Brain pericyte (primary cell): ENCODE measurements around the gene SEH1L.
"Not testable (repeated sequence)": the region's sequence is repeated elsewhere in the genome, so short reads cannot be mapped to it uniquely, and the experiment has no call there.

Experiments
- DNase-seq: peaks from one replicate; pipeline ENCODE4 v3.0.0-alpha.2; 2012; ENCODE audit warnings: low read depth, low spot score

SEH1L gene, protein sequence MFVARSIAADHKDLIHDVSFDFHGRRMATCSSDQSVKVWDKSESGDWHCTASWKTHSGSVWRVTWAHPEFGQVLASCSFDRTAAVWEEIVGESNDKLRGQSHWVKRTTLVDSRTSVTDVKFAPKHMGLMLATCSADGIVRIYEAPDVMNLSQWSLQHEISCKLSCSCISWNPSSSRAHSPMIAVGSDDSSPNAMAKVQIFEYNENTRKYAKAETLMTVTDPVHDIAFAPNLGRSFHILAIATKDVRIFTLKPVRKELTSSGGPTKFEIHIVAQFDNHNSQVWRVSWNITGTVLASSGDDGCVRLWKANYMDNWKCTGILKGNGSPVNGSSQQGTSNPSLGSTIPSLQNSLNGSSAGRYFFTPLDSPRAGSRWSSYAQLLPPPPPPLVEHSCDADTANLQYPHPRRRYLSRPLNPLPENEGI

DNA sequence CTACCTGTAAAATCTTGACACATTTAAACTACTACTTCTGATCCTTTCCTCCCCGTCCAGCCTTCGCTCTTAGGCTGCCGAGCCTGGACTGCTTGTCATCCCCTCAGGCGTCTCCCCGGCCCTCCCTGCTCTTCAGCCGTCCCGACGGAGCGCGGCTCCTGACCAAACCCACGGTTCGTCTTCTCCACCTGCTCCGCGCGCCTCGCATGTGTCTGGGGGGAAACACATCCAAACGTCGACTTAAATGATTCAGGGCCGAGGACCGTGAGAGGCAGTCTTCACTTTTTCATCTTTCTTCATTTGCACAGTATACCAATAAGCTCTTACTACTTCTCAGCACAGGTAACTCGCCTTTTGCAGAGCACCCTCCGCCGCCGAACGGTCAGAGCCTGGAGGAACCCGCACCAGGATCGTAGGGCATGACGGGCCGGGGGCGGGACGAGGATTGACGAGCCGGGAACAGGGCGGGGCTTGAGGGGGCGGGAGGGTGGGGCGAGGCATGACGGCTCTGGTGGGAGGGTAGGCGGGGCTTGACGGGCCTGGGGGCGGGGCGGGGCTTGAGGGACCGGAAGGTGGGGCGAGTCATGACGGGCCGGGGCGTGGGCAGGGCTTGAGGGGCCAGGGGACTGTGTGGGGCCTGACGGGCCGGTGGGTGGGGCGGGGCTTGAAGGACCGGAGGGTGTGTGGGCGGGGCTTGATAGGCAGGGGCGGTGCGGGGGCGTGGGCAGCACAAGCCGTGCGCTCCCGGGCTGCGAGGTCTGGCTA is at the start of gene SEH1L:
SEH1L (plus strand) TSS at position 727 of the 765 bp plus-strand sequence. CDS start 111 bp downstream, outside the sequence.
- peak; percentile 92 for DNase-seq

DNA sequence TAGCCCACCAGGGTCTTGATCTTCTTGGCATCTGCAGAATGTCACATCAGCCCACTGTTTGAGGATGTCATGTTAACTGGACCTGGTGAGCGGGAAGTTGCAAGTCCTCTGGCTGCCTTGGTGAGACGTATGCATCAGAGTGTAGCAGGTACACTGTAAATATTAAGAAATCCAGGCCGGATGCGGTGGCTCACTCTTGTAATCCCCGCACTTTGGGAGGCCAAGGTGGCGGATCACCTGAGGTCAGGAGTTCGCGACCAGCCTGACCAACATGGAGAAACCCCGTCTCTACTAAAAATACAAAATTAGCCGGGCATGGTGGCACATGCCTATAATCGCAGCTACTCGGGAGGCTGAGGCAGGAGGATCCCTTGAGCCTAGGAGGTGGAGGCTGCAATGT is 46.6 kb upstream of the SEH1L start:
- DNase-seq = not testable (repeated sequence)

DNA sequence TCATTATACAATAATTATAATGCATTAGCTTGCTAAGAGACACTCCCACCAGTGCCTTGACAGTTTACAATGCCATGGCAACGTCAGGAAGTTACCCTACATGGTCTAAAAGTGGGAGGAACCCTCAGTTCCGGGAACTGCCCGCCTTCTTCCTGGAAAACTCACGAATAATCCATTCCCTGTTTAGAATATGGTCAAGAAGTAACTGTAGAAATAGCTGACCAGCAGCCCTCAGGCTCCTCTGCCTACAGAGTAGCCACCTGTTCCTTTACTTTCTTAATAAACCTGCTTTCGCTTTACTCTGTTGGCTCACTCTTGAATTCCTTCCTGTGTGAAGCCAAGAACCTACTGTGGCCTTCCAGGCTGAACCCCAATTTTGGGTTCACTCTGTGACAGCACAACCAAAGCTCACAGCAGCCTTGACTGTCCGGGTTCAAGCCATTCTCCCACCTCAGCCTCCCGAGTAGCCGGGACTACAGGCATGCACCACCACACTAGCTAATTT is 43.7 kb upstream of the SEH1L start:
- no peak for DNase-seq

DNA sequence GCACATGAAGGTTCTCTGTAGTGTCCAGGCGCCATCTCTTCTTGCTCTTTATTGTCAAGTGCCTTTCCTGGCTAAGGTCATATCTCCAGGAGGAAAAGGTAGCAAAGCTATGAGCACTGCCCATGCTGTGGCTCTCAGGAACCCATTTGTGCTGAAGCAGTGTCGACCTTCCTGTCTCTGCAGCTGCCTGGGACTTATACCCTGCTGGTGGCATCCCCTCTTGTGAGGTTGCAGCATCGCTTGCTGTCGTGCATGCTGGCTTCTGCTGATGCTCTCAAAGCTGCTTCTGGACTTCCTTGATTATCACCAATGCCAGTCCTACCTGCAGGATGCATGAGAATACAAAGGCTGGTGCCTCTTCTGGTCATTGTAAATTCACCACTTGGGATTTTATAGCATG is 41.7 kb upstream of the SEH1L start:
- no peak for DNase-seq

DNA sequence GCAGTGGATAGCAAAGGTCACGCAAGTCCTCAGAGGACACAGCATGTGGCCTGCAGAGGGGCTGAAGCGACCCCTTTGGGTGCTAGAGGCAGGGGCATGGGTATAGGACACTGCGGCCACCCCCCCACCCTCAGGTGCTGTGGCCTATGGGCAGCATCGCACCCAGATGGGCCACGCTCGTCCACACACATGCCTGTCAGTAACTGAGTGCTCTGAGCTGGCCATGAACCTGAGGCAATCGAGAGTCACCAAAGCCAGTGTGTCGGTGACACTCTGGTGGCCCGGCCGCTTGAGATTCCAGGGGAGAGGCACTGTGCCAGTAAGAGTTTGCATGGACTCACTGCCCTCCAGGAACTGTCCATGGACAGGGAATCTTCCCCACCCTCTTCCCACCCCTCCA is 41.0 kb upstream of the SEH1L start:
- DNase-seq = no peak

DNA sequence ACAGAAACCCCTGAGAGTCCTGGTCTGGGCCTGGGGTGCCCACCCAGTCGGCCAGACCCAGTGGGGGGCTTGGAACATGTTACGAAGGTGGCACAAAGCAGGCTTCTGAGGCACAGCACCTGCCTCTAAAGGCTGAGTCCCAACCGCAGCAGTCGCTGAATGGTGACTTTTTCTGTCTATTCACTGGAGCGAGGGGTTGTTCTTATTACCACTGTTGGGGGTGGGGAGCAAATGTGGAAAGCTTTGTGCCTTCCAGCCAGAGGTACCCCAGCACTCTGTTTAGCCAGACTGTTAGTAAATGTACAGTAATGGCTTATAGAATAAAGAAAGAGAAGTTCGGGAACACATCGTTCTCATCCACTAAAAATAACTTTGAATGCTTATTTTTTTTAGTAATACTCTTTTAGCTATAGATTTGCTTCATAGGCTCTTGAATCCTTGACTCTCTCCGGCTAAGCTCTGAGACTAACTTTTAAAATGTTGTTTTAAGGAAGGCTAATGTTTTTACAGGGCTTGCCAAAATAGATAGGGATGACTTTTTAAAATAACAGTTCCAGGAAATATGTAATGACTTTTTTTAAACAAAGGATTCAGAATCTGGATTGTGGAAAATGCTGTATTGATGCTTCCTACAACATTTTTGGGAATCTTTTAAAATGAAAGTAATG is 40.4 kb upstream of the SEH1L start:
- peak; percentile 66 for DNase-seq

DNA sequence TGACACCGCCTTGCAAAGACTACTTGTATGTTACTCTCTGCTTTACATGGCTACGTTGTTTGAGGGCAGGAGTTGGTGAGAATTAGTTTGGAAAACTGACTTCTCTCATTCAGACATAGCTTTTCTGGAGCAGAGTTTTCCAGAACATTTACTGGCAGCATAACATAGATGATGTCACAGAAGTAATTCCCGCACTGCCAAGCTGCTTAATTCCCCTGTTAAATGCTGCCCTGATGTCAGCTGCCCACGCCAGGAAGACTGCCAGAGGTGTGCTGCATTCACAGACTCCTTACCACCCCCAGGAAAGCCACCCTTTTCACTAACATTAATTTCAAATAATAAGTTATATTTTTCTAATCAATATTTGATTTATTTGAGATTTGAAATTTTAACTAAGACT is 39.1 kb upstream of the SEH1L start:
- DNase-seq = no peak

DNA sequence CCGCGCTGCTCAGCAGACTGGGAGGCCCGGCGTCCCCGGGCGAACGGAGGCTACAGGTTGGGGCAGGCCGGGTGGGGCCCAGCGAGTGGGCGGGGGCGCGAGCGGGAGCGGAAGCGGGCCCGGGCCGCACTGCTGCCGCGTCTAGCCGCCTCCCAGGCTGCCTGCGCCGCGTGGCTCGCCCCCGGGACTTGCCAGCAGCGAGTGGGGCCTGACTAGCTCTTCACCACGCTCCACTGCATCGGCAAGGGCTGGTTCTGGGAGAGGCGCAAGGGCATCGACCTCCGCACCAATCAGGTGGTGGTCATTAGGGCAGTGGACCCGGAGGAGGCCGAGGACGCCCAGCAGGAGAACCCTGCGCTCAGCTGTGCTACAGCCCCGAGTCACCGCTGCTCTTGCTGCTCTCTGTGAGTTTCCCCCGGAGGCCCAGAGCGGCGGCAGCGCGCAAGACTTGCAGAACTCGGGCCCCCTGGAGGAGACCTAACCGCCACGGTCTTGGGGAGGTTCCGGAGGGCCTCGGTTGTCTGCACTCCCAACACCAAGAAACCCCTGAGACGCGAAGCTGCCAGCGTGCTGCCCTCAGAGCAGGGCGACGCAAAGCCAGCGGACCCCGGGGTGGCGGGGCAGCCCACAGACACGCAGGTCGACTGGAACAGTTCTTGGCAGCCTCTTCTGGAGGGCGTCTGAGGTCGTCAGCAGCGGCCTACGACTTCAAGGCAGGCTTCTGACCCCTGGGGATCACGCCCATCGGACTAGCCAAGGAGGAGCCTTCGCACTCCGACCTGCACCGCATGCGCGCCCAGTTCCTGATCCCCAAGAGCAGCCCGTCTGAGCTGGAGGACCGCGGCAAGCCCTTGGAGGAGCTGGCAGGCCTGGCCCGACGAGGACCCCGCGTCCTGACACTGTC is 36.5 kb upstream of the SEH1L start:
- no peak for DNase-seq

DNA sequence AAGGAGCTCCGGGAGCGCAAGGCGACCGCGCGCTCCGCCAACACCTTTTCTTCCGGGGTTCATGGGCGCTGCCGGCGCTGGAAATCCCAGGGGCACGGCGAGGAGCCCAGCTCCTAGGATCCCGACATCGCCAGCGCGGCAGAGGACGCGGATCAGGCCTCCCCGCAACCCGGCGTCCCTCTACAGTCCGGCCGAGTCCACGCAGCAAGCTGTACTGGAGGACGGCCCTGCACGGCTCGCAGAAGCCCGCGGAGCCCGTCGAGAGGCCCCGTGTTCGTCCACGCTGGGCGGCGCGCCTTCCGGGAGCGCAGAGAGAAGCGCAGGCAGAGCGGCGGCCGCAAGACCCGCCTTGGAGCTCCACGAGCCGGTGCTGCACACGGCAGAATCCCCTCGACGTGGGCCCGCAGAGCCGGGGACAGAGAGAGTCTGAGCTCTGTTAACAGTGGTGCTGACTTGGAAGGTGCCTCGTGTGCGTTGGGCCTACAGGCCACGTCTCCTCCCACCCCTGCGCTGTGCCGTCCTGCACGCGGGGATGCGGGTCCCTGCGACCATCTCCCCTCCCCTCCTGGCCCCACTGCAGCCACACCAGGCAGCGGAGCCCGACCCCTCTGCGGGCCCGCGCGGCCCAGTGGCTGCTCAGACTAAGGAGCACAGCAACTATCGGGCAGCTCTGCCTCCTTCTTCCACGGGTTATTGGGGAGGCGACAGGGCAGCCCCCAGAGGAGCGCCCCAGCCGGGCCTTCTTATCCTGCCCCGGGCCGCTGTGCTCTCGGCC is 35.7 kb upstream of the SEH1L start:
- DNase-seq = no peak

DNA sequence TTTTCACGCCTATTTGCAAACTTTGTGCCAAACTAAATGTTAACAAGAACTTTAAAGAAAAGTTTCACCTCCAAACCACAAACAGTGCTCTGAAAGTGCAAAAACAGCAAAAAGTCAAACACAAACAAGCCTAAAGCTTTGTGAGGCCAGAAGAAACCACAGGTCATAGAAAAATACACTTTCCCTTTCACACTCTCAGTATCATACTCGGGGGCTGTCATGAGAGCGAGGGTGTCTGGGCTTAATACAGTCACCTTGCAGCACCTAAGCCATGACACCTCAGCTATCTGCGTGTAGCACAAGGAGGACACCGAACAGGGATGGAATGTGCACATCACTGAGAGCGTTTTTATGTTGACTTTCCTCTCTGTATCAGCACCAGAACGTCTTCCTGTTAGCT is 26.6 kb upstream of the SEH1L start:
- no peak for DNase-seq

DNA sequence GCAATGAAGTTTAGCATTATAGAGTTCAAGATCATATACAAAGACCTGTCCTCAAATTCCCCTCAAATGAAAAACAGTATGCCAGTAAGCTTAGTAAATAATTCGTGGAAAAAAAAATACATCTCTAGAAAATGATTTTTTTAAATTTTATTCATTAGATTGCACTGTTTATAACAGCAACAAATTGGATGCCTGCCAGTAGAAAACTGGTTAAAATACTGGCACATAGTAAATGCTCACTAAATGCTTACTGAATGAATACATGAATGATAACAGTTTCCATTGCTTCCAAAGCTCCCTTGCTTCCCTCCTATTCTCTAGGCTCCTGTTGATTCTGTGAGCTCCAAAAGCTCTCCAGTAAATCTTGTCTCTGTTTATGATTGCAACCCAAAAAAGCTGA is 25.5 kb upstream of the SEH1L start:
- DNase-seq = no peak

DNA sequence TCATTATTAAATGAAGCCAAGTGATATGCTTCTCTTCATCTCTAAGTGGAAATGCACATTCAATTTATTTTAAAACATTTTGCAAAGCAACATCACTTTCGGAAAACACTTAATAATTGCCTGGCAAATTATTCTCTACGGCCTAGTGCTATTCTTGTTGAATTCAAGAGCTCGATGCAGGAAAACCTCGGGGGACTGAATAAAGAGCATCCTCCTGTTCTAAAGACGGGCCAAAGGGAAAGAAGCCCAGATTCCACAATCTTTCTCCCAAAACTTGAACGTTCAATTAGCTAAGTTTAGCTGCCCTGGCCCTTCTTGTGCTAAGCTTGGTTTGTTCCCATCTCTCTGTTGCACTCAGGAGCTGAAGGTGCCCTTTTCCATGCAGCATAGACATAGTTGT is 23.2 kb upstream of the SEH1L start:
- DNase-seq = no peak

DNA sequence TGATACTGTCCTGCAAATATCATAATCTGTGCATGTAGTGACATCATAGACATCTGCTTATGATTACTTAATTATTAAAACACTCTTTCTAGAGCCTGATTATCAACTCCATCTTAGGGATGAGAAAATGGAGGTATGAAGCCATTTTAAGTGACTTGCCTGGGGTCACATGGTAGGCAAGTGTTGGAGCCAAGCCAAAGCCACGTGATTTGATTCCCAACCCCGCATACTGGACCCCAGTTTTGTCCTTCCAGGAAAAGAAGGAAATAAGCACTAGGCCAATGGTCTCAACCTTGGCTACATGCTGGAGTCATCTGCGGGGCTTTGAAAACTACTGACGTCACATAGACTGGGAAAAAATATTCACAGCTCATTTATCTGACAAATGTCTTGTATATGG is 19.6 kb upstream of the SEH1L start:
- DNase-seq = no peak

DNA sequence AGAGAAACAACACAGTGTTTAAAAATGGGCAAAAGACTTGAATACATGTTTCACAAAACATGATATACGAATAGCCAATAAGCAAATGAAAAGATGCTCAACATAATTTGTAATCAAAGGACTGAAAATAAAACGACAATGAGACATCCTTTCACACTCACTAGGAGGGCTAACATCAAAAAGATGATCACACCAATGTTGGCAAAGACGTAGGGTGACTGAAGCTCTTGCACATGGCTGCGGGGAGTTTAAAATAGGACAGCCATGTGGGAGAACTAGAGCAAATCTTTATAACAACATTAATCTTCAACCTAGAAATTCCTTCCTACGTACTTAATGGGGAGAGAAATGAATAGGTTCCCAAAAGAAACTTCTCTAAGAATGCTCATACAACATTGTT is 19.2 kb upstream of the SEH1L start:
- DNase-seq = no peak

DNA sequence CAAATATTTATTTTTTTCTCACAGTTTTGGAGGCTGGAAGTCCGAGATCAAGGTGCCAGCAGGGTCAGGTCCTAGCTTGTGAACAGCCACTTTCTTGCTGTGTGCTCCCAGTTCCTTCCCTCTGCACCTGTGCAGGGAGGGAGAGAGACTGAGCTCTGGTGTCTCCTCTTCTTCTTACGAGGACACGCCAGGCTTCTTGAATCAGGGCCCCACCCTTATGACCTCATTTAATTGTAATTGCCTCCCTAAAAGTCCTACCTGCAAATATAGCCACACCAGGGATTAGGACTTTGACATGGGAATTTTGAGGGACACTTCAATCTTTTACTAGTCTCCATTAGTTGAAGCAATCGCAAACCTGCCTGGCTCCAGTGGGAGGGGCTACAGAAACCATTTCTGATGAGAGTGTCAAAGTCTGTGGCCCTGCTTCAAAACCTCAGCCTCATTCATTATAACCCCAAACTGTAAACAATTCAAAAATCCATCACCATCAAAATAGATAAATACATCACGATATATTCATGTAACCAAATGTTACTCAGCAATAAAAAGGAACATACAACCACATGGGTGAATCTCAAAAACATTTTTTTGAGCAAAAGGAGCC is 18.2 kb upstream of the SEH1L start:
- no peak for DNase-seq

DNA sequence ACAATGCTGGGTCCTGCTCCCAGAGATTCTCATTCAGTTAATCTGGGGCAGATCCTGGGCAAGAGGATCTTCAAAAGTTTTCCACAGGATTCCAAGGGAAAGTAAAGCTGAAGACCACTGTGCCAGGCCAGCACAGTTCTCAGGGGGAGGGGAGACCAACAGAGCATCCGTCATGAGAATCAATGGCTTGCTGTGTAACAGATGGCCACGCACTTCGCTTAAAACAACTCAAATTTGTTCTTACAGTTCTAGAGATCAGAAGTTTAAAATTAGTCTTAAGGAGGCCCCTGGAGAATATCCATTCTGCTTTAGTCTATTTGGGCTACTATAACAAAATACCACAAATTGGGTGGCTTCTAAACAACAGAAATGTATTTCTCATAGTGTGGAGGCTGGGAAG is 17.4 kb upstream of the SEH1L start:
- DNase-seq = no peak

DNA sequence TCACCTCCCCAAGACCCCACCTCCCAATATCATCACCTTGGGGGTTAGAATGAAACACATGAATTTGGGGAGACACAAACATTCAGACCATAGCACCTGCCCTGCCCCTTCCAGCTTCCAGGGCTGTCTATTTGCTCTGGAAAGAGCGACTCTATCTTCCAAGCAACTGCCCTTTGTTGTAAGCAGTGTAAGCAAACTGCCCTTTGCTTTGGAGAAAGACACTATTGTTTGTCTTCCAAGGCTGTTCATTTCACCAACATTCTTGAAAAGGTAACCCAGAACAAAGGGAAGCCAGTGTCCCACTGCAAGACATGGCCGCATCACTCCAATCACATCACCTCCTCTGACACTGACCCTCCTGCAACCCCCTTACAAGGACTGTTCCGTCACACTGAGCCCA is 16.9 kb upstream of the SEH1L start:
- no peak for DNase-seq

DNA sequence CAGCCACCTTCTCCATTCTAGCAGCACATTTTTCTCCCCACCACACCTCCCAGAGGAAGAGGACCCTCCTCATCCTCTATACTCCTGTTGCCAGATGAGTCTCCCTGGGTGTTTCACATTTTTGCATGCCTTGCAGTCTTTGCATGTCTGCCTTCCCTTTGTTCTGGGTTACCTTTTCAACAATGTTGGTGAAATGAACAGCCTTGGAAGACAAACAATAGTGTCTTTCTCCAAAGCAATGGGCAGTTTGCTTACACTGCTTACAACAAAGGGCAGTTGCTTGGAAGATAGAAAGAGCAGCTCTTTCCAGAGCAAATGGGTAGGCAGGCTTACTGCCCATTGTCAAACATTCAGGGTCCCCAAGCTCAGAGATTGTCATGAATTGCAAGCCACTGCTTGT is 14.5 kb upstream of the SEH1L start:
- no peak for DNase-seq

DNA sequence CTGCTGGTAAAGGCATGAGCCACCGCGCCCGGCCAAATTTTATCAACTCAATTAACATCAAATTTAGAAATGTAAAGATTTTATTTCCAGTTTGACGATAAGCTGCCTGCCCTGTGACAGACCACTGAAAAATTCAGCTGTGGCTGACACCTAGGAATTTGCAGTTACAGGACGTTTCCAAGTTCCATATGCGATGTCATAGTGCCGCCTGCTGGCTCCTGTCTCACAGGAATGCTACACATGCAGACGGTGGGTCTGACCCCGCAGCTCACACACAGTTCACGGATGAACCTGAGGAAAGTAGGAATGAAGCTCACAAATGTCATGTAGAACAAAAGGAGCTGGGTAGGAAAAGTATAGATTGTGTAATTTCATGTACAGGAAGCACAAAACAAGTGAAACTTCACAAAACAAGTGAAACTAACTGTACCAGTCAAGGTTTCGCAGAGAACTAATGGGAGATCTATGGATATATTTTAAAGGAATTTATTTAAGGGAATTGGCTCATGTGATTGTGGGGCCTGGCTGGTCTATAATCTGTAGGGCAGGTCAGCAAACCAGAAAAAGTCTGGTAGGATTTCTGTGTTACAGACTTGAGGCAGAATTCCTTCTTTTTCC is 13.2 kb upstream of the SEH1L start:
- DNase-seq = peak; percentile 51

DNA sequence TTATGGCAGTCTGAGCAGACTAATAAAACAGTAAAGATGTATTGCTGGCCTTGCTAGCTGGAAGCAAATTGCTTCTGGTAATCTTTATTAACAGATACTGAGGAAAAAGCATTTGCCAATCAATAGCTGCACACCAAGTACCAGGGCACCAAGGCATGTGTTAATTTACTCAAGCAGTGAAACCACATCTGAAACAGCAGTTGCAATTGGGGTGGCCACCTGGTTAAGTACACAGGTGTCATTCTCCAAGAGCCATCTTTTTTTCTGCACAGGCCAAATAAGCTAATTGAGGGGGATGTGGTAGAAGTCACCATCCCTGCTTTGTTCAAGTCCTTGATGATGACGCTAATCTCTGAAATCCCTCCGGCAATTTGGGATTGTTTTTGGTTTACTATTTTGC is 8.6 kb upstream of the SEH1L start:
- no peak for DNase-seq
